RWPE2 (cell line): ENCODE data around the gene CX3CL1.

Source experiments
- ATAC-seq: fragments of 200-7000 bp; cut with Tn5 transposase; 3 replicates; pipeline ENCODE4 v1.9.1; 2021; ENCODE audit warnings: low read depth
- DNase-seq: peaks from one replicate; pipeline ENCODE4 v3.0.0-alpha.2; 2020; ENCODE audit warnings: low spot score
- H3K27ac ChIP-seq: fragments of 450-650 bp; 2 replicates; pipeline ENCODE4 v1.5.1; 2017; ENCODE audit warnings: mild to moderate bottlenecking; ENCODE audit not compliant: poor library complexity, severe bottlenecking
- H3K27me3 ChIP-seq: fragments of 250-450 bp; sonication (Bioruptor Pico); 2 replicates; pipeline ENCODE4 v1.5.1; 2021; ENCODE audit warnings: mild to moderate bottlenecking, moderate library complexity; ENCODE audit not compliant: insufficient read depth, poor library complexity, severe bottlenecking
- H3K36me3 ChIP-seq: fragments of 250-450 bp; sonication (Bioruptor Pico); 2 replicates; pipeline ENCODE4 v1.5.1; 2020; ENCODE audit warnings: low read depth, mild to moderate bottlenecking, moderate library complexity
- H3K4me1 ChIP-seq: fragments of 250-450 bp; sonication (Bioruptor Pico); 2 replicates; pipeline ENCODE4 v1.5.1; 2021; ENCODE audit warnings: mild to moderate bottlenecking, moderate library complexity; ENCODE audit not compliant: insufficient read depth, poor library complexity, severe bottlenecking
- H3K4me3 ChIP-seq: fragments of 250-450 bp; sonication (Bioruptor Pico); 2 replicates; pipeline ENCODE4 v1.5.1; 2021; ENCODE audit warnings: mild to moderate bottlenecking, moderate library complexity; ENCODE audit not compliant: severe bottlenecking
- H3K9me3 ChIP-seq: fragments of 250-450 bp; sonication (Bioruptor Pico); 2 replicates; pipeline ENCODE4 v1.5.1; 2021; ENCODE audit warnings: mild to moderate bottlenecking, moderate library complexity; ENCODE audit not compliant: severe bottlenecking
- TF ChIP-seq, protein P1 (sequence below): fragments of 450-650 bp; IDR thresholded peaks from one replicate; pipeline ENCODE4 v1.5.1; 2017; ENCODE audit warnings: mild to moderate bottlenecking, moderate library complexity; ENCODE audit not compliant: poor library complexity, severe bottlenecking

CX3CL1 gene

DNA sequence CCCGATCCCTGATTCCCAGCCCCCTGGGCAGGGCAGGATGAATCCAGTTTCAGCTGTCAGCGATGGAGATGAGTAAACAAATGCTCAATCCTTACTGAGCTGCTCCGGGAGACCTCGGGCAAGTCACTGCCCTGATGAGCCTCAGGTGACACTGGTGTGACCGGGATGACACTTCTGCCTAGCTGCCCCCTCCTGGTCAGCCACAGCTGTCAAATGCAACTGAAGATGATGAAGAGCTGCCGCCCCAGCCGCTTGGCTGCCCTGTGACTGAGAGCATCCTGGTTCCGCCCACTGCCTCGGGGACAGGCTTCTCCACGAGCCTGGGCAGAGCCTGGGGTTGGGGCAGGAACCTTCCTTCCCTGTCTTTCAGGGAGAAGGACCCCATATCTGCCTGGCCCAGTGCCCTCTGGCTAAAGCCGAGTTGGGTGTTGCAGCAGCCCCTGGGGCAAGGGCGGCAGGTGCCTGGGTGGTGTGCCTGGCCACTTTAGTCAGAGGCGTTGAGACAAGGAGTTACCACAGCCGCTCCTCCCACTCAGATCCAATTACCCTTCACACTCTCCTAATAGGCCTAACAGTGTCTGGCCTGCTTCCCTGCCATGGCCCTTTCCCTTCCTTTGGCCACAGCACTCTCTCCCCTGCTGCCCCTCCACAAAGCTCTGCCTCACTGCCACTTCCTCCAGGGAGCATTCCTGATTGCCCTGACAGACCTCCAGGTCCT is 37.7 kb downstream of the CX3CL1 start:
- no peak overlapping the region for H3K27ac ChIP-seq
- H3K4me3 ChIP-seq = no peak overlapping the region
- TF ChIP-seq, protein P1, sequence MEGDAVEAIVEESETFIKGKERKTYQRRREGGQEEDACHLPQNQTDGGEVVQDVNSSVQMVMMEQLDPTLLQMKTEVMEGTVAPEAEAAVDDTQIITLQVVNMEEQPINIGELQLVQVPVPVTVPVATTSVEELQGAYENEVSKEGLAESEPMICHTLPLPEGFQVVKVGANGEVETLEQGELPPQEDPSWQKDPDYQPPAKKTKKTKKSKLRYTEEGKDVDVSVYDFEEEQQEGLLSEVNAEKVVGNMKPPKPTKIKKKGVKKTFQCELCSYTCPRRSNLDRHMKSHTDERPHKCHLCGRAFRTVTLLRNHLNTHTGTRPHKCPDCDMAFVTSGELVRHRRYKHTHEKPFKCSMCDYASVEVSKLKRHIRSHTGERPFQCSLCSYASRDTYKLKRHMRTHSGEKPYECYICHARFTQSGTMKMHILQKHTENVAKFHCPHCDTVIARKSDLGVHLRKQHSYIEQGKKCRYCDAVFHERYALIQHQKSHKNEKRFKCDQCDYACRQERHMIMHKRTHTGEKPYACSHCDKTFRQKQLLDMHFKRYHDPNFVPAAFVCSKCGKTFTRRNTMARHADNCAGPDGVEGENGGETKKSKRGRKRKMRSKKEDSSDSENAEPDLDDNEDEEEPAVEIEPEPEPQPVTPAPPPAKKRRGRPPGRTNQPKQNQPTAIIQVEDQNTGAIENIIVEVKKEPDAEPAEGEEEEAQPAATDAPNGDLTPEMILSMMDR = no peak
- DNase-seq (no peak), ATAC-seq (peak; percentile 59)
- peaks cover 4% of the 10 kb centered on the region for H3K4me1 ChIP-seq
- H3K9me3 ChIP-seq = no peaks in the 10 kb centered on the region
- no peaks in the 10 kb centered on the region for H3K27me3 ChIP-seq
- no peaks in the 10 kb centered on the region for H3K36me3 ChIP-seq

DNA sequence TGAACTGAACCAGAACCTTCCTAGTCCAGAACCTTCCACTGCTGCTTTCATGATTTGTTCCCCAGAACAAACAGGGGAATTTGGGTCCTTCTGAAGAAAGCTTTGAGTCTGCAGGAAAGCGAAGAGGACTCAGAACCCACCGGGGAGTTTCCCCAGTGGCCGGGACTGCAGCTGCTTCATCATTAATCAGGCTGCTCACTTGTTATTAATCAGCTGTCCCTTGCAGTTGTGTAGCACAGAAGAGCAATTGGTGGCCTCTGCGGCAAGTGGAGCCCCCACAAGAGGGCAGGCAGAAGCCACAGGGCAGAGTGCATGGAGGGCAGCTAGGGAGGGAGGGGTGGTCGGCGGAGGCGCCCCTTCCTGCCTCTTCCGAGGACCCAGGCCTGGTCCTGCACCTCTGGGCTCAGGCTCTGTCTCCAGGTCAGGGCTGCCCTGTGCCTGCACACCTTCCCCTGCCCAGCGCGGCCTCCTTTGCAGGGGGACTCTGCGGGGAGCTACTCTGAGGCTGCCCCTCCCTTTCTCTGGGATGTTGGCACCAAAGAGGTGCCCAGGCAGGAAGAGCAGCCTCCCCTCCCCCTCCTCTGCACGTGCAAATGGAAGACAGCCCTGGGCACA is 39.2 kb downstream of the CX3CL1 start:
- H3K4me1 ChIP-seq = peaks cover 4% of the 10 kb centered on the region
- H3K27me3 ChIP-seq = no peaks in the 10 kb centered on the region
- no peaks in the 10 kb centered on the region for H3K36me3 ChIP-seq
- H3K4me3 ChIP-seq = no peak overlapping the region
- H3K27ac ChIP-seq = no peak overlapping the region
- ATAC-seq (no peak), DNase-seq (no peak)
- H3K9me3 ChIP-seq = no peaks in the 10 kb centered on the region
- TF ChIP-seq, protein P1 = no peak

DNA sequence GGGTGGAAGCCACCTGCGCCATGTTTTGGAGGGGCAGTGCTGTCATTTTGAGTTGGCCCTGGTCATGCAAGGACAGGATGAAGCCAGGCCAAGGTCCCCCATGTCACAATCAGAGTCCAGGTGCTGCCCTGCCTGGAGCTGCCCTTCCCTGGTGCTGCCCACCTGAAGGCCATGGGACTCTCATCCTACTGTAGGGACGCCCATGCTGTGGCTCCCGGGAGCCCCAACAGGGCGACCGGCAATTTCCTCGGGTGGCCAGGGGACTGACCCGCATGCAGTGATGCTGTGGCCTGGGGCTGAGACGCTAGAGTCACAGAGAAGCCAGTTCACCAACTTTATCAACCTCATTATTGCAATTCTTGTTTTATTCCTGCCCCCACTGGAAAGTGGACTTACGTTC is 40.3 kb downstream of the CX3CL1 start:
- peaks cover 5% of the 10 kb centered on the region for H3K4me1 ChIP-seq
- DNase-seq (no peak), ATAC-seq (no peak)
- H3K9me3 ChIP-seq = no peaks in the 10 kb centered on the region
- H3K36me3 ChIP-seq = no peaks in the 10 kb centered on the region
- no peak overlapping the region for H3K4me3 ChIP-seq
- no peak overlapping the region for H3K27ac ChIP-seq
- no peaks in the 10 kb centered on the region for H3K27me3 ChIP-seq
- TF ChIP-seq, protein P1 = no peak

DNA sequence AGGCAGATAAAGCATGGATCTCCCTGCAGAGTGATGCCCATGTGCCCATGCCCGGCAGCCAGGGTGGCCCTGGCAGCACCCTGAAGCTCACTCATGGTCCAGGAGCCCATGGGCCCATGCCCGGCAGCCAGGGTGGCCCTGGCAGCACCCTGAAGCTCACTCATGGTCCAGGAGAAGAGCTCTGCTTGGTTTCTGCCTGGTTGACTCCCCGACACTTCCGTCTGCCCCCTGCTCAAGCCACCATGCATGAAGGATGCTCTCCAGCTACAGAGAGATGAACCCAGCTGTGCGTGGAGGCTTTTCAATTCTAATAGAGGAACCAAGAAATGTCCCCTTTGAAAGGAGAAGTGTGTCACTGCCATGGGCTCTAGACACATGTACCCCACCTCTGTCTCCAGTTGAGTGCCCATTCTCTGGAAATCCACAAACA is 41.0 kb downstream of the CX3CL1 start:
- ATAC-seq = no peak

More for the DNA sequence above, 41.0 kb downstream of the CX3CL1 start:
- Histone ChIP-seq H3K27me3 (no peaks in the 10 kb centered on the region), H3K36me3 (no peaks in the 10 kb centered on the region), H3K4me3 (no peak overlapping the region), H3K9me3 (no peaks in the 10 kb centered on the region), H3K4me1 (peaks cover 10% of the 10 kb centered on the region), H3K27ac (no peak overlapping the region)
- TF ChIP-seq, protein P1 = no peak
- DNase-seq = no peak
